Suprapubic skin (tissue), 4 donors: ENCODE results near the gene XPO1. TPM values are rescaled to one million over a fixed set of nuclear protein-coding genes. Genes with fewer than 3 reads are reported as not detected.

Experiments
- DNase-seq, 2 donors: peaks; one replicate each; pipeline ENCODE4 v3.0.0-alpha.2; 2019; ENCODE audit warnings: low spot score in 2 of 2
- H3K27ac ChIP-seq: fragments of 200-600 bp; sonication (generic); one replicate; pipeline ENCODE4 v1.5.1; 2019
- H3K27me3 ChIP-seq: fragments of 200-600 bp; sonication (generic); one replicate; pipeline ENCODE4 v1.5.1; 2019
- H3K36me3 ChIP-seq: fragments of 200-600 bp; sonication (generic); one replicate; pipeline ENCODE4 v1.5.1; 2019
- H3K4me1 ChIP-seq: fragments of 200-600 bp; sonication (generic); one replicate; pipeline ENCODE4 v1.5.1; 2019
- H3K4me3 ChIP-seq: fragments of 200-600 bp; sonication (generic); one replicate; pipeline ENCODE4 v1.5.1; 2019; ENCODE audit warnings: mild to moderate bottlenecking
- H3K9me3 ChIP-seq: fragments of 200-600 bp; sonication (generic); one replicate; pipeline ENCODE4 v1.5.1; 2019
- EP300 ChIP-seq: sonication (generic); formaldehyde crosslinking; IDR thresholded peaks from one replicate; pipeline ENCODE4 v1.6.1; 2017; ENCODE audit warnings: antibody characterized with exemption
- POLR2A ChIP-seq, 2 donors: fragments of 450-650 bp; IDR thresholded peaks; one replicate each; pipeline ENCODE4 v1.6.1; 2017; ENCODE audit warnings: antibody characterized with exemption in 2 of 2, mild to moderate bottlenecking in 2 of 2, moderate library complexity in 2 of 2
- POLR2AphosphoS5 ChIP-seq, 3 donors: sonication (generic); formaldehyde crosslinking; IDR thresholded peaks; one replicate each; pipeline ENCODE4 v1.6.1; 2017; ENCODE audit warnings: antibody characterized with exemption in 3 of 3
- WGBS: methylation state at CpG from one replicate; pipeline ENCODE4 v1.1.5; 2018; 5-methylcytosine and 5-hydroxymethylcytosine counted together
- total RNA-seq, 4 donors: library from RNA; depleted of rRNA; stranded (reverse); fragments of >200 nt; gene quantifications; one replicate each; pipeline ENCODE4 v1.1.0, GENCODE V29; 2016
- TF ChIP-seq, protein P1 (sequence below), 2 donors: fragments of 200-600 bp in 1 of 2; fragments of 450-650 bp in 1 of 2; sonication (generic) in 1 of 2; IDR thresholded peaks; one replicate each; pipeline ENCODE4 v1.5.1; 2016 to 2019; ENCODE audit warnings: antibody characterized with exemption in 2 of 2, mild to moderate bottlenecking in 1 of 2, moderate library complexity in 1 of 2

The XPO1 gene
- total RNA-seq, 4 donors from 2014 or later = 74.3 to 136 (median 82.7) TPM

DNA sequence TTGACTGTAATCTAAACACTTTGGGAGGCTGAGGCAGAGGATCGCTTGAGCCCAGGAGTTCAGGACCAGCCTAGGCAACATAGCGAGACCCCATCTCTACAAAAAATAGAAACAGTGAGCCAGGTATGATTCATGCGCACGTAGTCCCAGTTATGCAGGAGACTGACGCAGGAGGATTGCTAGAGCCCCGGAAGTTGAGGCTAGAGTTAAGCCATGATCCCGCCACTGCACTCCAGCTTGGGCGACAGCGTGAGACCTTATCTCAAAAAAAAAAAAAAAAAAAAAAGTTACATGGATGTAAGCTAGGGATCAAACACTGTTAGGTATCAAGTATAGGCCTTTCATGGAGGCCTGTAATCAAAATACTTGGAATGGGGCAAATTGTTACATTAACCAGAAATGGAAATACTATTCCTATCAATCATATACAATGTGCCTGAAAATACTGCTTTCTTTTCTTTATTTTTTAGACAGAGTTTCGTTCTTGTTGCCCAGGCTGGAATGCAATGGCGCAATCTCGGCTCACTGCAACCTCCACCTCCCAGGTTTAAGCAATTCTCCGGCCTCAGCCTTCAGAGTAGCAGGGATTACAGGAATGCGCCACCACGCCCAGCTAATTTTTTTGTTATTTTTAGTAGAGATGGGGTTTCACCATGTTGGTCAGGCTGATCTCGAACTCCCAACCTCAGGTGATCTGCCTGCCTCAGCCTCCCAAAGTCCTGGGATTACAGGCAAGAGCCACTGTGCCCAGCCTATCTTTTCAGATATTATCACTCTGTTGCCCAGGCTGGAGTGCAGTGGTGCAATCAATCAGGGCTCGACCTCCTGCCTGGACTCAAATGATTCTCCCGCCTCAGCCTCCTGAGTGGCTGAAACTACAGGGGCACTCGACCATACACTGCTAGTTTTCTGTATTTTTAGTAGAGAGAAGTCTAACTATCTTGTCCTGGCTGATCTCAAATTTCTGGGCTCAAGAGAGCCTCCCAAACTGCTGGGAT, 27.2 kb downstream of the XPO1 start:
- 92% methylated on average over 19 of the region's 19 CpGs for WGBS
- no peak overlapping the region for H3K4me3 ChIP-seq
- no peak for DNase-seq
- peaks cover 57% of the 10 kb centered on the region for H3K36me3 ChIP-seq
- TF ChIP-seq, protein P1, sequence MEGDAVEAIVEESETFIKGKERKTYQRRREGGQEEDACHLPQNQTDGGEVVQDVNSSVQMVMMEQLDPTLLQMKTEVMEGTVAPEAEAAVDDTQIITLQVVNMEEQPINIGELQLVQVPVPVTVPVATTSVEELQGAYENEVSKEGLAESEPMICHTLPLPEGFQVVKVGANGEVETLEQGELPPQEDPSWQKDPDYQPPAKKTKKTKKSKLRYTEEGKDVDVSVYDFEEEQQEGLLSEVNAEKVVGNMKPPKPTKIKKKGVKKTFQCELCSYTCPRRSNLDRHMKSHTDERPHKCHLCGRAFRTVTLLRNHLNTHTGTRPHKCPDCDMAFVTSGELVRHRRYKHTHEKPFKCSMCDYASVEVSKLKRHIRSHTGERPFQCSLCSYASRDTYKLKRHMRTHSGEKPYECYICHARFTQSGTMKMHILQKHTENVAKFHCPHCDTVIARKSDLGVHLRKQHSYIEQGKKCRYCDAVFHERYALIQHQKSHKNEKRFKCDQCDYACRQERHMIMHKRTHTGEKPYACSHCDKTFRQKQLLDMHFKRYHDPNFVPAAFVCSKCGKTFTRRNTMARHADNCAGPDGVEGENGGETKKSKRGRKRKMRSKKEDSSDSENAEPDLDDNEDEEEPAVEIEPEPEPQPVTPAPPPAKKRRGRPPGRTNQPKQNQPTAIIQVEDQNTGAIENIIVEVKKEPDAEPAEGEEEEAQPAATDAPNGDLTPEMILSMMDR (IDR thresholded peaks at IDR 0.05) = no peak
- TF ChIP-seq POLR2A (IDR thresholded peaks at IDR 0.05) (no peak), EP300 (no peak), POLR2AphosphoS5 (IDR thresholded peaks at IDR 0.05) (no peak)
- no peak overlapping the region for H3K27ac ChIP-seq
- no peaks in the 10 kb centered on the region for H3K4me1 ChIP-seq
- H3K27me3 ChIP-seq = no peaks in the 10 kb centered on the region
- H3K9me3 ChIP-seq = no peaks in the 10 kb centered on the region

DNA sequence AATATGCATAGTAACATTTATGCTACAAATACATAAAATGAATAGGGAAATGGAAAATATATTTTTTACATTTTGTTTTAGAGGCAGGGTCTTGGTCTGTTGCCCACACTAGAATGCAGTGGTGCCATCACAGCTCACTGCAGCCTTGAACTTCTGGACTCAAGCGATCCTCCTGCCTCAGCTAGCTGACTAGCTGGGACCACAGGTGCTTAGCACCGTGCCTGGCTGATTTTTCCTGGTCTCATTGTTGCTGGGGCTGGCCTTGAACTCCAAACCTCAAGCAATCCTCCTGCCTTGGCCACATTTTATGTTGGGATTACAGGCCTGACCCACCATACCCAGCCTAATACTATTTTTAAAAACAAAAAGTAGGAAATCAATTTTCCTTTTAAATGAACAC, 33.2 kb downstream of the XPO1 start:
- peaks cover 61% of the 10 kb centered on the region for H3K36me3 ChIP-seq
- peak in 1 of 2 donors; percentile 7 for DNase-seq
- 89% methylated on average over 2 of the region's 2 CpGs for WGBS

DNA sequence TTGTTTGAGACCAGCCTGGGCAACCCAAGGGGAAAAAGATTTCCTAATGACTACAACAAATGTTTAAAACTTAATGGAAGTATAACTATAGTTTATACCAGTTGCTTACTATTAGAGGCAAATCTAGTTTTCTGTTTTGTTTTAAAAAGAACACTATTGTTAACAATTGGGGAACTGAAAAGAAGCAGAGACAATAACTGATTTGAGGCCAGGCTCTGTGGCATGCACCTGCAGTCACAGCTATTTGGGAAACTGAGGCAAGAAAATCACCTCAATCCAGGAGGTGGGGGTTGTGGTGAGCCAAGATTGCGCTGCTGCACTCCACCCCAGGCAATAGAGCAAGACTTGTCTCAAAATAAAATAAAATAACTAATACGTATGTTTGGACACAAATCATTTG, 39.1 kb downstream of the XPO1 start:
- TF ChIP-seq POLR2AphosphoS5 (IDR thresholded peaks at IDR 0.05) (no peak), POLR2A (IDR thresholded peaks at IDR 0.05) (no peak), EP300 (no peak)
- TF ChIP-seq, protein P1 (IDR thresholded peaks at IDR 0.05) = no peak
- peaks cover 90% of the 10 kb centered on the region for H3K36me3 ChIP-seq
- H3K4me1 ChIP-seq = no peaks in the 10 kb centered on the region
- no peaks in the 10 kb centered on the region for H3K27me3 ChIP-seq
- DNase-seq = no peak
- H3K27ac ChIP-seq = no peak overlapping the region
- H3K9me3 ChIP-seq = no peaks in the 10 kb centered on the region
- WGBS = 98% methylated on average over 2 of the region's 2 CpGs
- H3K4me3 ChIP-seq = no peak overlapping the region

More for the DNA sequence above, 33.2 kb downstream of the XPO1 start:
- H3K27ac ChIP-seq = no peak overlapping the region
- no peaks in the 10 kb centered on the region for H3K9me3 ChIP-seq
- no peaks in the 10 kb centered on the region for H3K4me1 ChIP-seq
- H3K4me3 ChIP-seq = no peak overlapping the region
- TF ChIP-seq, protein P1 (IDR thresholded peaks at IDR 0.05) = no peak
- no peak for TF ChIP-seq POLR2AphosphoS5 (IDR thresholded peaks at IDR 0.05)
- TF ChIP-seq POLR2A (IDR thresholded peaks at IDR 0.05) = no peak
- TF ChIP-seq EP300 = no peak
- H3K27me3 ChIP-seq = no peaks in the 10 kb centered on the region

DNA sequence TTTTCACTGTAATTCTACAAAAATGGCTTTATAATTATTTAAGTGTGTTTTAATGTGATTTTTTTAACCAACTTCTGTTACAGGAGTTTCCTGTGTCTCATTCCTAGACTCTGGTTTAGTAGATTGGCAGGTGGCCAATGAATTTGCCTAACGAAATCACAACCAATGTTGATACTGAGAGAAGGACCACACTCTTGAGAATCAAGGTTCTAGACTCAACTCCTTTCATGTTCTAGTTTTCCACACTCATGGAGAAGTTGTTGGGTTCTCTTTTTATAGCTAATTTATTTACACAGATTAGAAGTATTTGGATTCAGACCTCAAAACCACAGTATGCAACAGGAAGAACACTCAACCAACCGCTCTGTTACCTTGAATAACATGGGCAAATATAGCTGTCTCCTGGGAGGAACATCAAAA, 44.6 kb downstream of the XPO1 start:
- peaks cover 99% of the 10 kb centered on the region for H3K36me3 ChIP-seq

More for the DNA sequence above, 44.6 kb downstream of the XPO1 start:
- Histone ChIP-seq H3K4me1 (no peaks in the 10 kb centered on the region), H3K4me3 (no peak overlapping the region), H3K27ac (no peak overlapping the region), H3K27me3 (no peaks in the 10 kb centered on the region), H3K9me3 (no peaks in the 10 kb centered on the region)
- no peak for DNase-seq
- TF ChIP-seq POLR2A (IDR thresholded peaks at IDR 0.05) (no peak), EP300 (no peak), POLR2AphosphoS5 (IDR thresholded peaks at IDR 0.05) (no peak)
- TF ChIP-seq, protein P1 (IDR thresholded peaks at IDR 0.05) = no peak
- 80% methylated on average over 2 of the region's 2 CpGs for WGBS
